ENCODE results near the gene GRK6.

The GRK6 gene

DNA sequence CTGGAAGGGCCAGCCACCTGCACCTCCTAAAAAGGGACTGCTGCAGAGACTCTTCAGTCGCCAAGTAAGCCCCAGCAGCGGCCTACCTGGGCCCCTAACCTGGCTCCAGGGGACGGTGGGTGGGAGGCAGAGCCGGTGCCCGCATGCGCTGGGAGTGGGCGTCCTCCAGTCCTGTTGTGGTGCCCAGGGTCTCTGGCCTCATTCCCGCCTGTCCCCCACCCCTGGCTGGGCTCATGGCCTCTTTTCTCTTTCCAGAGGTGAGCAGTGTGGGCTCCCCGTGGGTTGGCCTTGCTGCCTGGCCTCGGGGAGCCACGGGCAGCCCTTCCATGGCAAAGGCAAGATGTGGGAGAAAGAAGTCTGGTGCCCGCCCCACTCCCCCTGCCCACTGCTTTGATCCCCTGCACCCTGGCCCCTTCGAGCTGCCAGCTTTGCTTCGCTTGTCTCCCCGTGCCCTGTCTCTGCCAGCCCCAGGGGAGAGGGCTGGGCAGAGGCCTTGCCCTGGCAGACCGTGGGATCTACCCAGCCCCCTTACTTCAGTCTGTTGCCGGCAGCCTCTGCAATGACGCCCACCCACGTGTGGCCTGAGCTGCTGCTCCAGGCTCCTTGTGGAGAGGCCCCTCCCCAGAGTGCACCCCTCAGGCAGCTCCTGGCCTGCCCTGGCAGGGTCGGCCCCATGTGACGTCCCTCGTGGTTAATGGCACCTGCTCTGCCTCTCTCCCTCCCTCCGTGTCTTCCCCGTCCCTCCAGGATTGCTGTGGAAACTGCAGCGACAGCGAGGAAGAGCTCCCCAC is 14.7 kb downstream of the GRK6 start:
- no peak for DNase-seq

DNA sequence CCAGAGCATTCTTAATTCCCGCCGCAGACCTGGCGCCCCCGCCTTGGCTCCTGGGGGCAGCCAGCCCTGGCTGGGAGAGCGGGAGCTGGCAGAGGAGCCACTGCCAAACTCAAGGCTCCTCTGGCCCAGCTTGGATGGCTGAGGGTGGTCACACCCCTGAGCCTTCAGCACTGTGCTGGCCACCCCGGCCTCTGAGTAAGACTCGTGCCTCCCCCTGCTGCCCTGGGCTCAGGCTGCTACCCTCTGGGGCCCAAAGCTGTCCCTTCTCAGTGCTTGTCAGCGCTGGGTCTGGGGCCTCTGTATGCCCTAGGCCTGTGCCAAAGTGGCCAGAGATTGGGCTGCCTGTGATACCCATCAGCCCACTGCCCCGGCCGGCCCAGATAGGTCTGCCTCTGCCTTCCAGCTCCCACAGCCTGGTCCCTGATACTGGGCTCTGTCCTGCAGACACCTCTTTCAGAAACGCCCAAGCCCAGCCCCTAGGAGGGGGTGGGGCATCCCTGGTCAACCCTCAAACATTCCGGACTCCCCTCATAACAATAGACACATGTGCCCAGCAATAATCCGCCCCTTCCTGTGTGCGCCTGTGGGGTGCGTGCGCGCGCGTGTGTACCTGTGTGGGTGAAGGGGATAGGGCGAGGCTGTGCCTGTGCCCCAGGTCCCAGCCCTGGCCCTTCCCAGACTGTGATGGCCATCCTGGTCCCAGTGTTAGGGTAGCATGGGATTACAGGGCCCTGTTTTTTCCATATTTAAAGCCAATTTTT is 15.8 kb downstream of the GRK6 start:
- DNase-seq = no peak

DNA sequence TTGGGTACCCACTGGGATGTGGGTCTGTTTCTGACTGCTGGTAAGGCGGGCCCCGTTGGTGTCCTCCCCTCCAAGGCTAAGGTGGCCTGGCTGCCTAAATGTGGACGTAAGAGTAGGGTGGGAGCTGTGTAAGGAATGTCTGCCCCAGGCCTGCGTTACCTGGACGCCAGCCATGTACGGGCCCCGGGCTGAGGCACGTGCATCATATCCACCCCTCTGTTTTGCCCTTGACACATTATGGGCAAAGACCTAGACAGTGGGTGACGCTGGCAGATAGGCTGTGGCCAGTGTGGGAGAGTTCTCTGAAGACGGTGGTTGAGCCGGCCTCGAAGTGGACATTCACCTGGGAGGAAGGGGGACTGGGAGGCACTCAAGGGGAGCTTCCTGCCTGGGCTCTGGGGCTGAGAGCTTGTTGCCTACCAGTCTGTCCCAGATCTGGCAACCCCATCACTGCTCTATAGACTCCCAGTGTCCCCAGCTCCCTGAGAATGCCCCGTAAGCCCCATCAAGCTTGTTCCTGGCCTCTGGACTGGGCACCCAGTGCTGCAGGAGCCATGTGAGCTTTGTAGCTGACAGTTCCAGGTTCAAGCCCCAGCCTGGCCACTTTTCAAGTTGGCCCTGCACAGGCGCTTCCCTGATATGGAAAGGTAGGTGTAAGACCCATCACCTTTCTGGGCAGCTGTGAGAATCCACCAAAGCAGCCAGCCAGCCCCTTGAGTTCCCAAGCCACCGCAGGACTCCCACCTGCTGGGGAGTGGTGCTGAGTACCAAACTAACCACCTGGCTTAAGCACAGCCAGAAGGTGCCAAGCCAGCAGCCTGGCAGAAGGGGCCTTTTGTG is 16.9 kb downstream of the GRK6 start:
- no peak for DNase-seq

DNA sequence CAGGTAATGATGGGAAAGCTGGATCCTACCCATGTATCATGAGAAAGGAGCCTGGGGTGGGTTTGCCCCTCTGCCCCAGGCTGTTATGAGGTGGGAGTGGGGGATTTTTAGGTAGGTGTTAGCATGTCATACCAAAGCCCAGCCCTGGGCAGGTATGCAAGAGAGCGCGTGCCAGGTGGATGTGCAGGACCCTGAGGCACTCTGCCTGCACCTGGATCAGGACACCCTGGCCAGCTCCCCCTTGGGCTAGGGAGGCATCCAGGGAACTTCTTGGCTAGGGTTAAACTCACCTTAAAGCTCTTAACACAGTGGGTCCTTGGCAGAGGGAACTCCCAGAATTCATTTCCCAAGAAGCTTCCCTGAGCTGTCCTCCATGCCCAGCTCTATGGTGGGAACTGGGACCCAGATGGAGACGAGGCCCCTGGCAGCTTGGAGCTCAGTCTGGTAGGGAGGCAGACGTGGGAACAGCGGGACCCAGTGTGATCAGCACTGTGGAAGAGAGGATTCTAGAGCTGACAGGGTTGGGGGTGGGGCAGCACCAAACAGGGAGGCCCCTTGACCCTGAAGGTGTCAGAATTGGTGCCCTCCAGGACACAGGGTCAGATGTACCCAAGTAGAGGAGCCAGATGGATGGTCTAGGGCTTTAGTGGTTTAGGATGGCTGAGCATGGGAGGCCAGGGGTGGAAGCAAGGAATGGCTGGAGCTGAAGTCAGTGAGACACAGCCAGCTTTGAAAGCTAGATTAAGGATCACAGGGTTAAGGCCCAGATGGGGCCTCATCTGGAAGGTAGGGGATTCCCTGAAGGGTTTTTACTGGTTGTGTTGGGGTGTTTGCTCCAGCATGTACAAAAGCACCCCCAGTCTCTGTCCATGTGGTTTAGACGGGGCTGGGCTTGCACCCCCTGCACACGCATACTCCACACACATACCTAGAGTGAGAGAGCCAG is 17.9 kb downstream of the GRK6 start:
- DNase-seq = no peak

DNA sequence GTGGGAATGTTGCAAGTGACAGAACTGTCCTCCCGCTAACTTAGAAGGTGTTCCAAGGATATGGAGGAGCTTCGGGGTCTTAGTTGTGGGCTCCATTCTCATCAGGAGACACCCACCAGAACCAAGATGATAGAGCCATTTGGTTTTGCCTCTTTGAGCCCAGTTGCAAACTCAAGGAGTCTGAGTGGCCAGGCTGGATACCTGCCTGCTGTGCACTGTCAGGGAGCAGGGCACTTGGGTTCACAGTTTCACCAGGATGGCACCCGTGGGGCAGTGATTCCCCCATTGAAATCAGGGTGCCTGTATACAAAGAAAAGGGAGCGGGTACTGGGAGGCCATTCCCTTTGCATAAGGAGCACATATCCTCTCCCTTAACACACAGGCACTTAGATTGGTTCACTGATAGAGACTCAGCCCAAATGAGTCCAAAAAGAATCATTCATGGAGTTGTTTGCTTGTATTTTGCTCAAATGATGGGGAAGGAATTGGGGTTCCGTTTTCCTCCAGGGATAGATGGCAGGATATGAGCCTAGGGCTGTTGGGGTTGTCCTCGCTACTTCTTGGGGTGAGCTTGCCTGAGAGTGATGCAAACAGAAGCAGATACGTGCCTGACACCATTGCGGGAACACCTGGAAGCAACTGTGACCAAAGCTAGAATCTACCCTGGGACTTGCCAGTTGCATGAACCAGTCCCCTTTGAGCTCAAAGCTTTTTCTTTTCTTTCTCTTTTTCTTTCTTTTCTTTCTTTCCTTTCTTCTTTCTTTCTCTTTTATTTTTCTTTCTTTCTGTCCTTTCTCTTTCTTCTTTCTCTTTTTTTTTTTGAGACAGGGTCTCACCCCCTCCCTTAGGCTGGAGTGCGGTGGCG is 18.8 kb downstream of the GRK6 start:
- DNase-seq = no peak

DNA sequence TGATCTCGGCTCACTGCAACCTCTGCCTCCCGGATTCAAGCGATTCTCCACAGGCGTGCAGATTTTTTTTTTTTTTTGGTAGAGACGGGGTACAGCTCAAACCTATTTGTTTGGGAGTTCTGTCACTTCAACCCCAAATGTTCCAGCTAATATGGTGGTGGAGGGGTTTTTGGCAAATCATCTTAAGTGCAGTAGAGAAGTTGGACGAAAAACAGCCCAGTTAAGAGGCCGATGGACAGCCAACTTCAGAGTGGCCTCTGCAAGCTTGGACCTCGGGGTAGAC is 19.4 kb downstream of the GRK6 start:
- DNase-seq = no peak

DNA sequence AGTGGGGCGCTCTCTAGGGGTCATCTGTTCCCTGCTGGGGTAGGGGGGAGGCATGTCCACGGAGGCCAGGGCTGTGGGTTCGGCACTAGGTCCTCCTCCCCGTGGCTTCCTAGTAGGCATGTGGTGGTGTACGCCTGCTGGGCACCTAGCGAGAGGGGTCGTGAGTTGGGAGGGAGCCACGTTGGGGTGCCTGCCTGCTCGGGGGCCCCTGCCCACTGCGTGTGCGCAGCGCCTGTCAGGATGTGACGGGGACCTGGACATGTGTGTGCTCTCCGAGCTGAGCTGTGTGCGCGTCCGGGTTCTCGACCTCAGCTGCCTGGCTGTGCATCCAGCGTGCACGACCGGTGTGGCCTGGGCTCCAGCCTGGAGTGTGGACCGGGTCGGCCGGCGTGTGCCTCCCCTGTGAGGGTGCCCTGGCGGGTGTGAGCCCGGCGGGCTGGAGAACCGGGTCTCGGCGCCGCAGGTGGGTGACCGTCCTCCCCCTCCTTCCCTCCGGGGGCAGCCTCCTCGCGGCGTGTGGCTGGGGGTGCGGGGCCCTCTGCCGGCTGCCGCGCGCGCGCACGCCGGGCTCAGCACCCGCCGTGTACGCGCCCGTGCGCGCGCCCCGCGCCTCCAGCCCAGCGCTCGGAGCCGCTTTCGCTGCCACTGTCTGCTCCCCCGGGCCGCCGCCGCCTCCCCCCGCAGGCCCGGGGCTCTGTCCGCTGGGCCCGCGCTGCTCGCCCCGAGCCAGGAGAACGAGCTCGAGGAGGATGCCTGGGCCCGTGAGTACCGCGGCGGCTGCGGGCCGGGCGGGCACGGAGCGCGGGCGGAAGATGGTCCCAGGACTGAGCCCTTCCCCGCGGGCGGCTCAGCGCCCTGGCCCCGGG is 20.0 kb downstream of the GRK6 start, which contains the start of gene PRR7:
Gene PRR7, plus strand, starts transcription at position 615 of the 866 bp plus-strand sequence. CDS start 8,254 bp downstream, outside the sequence.
- DNase-seq = no peak

DNA sequence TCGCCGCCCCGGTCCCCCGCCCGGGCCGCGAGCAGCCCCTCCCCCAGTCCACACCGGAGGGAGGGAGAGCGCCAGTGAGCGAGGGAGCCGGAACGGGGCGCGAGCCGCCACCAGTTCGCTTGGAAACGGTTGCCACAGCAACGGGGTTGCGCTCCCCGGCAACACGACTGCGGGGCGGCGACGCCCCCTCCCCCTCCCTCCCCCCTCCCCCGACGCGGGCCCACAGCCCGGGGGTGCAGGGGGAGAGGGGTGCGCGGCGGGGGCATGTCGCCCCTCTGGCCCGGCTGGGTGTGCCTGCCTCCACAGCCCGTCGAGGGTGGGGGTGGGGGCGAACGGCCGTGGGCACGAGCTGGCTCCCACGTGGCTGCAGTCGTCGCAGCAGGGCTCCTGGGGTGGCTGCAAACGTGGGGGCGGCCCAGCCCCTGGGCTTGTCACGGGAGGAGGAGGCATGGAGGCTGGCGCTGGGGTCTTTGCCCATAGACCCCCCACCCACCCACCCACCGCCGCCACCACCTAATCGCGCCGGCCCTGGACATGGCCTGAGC is 20.7 kb downstream of the GRK6 start:
- DNase-seq = no peak

DNA sequence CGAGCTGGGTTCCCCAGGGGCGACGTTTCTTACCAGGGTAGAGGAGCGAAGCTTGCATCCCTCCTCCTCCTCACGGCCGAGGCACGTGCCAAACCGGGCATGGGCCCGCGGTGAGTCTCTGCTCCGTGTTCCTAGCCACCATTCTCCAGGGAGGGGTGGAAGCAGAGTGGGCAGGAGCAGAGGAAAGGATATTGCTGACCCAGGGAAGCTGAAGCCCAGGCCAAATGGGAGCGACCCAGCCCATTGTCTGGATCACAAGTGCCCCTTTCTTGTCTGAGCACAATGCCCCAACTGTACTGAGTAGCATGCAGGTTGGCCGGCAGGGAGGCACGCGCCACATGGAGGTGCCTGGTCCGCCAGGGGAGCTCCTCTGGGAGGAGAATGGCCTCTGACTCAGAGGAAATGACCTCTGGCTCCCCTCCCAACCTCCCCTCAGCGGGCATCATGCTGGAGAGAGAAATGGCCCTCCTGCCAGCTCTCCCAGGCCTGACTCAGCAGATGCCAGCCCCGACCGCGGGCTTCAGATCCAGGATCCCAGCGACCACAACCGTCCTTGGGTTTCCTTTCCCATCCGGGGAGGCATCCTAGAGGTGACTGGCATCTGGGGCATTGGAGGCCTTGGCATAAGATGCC is 21.3 kb downstream of the GRK6 start:
- no peak for DNase-seq

DNA sequence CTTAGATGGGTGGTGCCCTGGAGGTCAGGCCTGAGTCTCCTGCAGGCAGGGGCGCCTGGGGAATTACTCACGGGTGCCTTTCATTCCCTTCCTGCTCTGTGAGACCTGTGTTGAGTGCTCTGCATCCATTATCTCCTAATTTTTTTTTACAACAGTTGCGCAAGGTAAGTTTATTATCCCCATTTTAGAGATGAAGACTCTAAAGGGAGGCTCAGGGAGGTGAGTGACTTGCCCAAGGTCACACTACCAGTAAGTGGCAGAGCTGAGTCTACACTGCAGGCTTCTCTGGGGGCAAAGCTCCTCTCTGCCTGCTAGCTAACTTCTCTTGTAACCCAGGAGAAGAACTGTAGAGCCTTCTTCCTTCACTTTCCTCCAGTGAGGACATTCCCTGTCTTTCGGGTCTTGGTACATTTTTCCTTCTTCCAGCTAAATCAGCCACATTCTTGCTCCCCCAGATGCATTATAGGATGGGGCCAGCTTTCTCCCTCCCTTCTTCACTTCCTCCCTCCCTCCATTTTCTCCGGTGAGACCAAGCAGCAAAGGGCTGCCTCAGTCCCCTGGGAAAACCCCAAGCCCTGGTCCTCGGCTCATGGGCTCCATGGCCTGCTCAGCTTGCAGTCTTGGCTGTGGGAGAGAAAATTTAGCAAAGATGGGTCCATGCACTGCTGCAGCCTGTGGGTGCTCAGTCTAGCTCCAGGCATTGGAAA is 21.9 kb downstream of the GRK6 start:
- DNase-seq = no peak

DNA sequence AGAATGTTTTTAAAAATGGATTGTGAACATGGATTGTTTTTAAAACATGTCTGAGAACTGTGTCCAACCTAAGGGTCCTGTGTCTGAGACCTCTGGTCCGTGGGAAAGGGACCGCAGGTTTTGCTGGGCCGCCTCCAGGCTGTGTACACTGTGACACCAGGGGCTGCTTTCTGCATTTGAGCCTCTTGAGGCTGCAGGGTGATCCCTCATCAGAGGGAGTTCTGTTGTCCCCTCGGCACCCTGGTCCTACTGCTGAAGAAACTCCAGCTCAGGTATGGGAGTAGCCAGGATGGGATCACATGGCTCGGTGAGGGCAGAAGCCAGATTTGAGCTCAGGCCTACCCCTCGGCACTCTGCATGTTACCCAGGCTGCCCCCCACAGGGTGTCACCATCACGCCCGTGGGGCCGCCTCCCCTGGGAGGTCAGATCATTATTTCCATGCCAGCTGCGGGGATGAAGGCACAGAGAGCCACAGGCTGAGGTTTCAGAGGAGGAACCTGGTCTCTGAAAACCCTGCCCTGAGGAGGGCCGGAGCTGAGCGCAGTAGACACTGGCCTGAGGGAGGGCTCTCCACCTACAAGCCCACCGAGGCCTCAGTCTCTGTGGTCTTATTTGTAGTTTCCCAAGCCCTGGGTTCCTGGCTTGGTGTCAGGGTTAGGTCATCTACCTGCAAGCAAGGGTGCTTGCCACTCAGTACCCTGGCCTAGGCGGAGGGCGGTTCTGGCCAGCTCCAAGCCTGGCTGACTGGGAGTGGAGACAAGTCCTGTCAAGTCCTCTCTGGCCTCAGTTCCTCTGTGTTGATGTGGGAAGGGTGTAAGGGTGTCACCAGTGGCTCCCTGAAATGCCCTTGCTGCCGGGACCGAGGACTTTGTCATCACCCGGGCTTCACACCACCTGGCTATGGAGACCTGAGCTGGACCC is 22.9 kb downstream of the GRK6 start:
- no peak for DNase-seq

DNA sequence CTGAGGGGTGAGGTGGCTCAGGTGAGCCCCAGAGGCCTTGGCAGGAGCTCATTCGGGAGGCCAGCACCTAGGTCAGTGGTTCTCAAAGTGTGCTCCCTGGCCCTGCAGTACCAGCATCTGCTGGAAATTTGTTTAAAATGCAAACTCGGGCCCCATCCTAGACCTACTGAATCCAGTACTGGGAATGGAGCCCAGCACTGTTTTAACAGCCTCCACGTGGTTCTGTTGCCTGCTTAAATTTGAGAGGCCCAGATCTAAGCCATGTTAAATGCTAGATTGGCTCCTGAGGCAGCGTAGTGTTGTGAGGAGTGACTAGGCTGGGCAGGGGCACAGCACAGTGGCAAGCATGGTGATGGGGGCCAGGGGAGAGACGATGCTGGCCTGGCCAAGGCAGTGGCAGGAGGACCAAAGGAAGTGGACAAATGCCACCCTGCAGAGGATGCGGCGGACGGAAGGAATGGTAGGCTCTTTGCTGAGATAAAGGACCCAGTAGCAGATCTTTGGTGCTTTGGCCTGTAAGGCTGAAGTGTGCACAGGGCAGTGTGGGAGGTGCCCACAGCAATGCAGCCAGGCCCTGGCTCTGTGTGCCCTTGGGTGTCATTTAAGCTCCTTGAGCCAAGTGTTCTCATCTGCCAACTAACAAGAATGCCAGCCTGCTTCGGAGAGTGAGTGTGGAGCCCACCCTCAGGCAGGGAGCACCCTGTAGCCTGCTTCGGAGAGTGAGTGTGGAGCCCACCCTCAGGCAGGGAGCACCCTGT is 24.4 kb downstream of the GRK6 start:
- DNase-seq = no peak

DNA sequence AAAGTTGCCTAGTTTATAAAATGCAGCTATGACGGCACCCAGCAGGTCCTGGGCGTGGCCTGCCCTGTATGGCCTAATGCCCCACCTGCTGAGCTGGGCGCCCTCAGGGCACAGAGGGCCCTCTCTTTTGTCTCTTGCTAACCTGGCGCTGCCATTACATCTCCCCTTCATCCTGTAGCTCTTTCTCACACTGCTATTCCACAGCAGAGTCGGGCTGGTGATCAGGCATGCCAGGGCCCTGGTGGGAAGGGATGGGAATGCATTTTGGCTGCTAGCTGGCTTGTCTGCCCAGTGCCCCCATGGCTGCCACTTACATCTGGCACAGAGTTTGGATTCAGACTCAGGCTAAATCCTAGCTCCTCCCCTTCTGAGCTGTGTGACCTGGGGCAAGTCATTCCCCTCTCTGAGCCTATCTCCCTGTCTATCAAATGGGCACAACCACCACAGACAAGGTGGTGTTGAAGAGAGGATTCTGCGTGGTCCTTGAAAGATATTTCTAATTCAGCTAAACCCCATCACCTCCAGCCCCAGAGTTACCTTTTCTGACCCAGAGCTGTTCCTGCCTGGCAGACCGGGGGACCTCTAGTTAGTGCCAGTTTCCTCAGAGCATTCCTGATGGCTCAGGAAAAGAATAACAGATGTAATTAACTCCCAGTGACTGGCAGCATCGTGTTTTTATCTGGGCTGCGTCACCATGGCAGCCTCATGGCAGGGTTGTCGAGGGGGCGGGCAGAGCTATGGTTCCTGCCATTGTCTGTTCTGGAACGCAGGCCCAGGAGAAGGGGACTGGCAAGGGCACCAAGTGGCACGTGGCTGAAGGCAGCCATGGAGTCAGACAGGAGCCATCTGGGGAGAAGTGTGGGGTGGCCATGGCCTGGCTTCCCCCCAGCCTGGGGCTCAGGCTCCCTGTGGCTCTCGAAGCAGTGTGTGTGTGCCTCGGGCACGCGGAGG is 26.5 kb downstream of the GRK6 start:
- no peak for DNase-seq

DNA sequence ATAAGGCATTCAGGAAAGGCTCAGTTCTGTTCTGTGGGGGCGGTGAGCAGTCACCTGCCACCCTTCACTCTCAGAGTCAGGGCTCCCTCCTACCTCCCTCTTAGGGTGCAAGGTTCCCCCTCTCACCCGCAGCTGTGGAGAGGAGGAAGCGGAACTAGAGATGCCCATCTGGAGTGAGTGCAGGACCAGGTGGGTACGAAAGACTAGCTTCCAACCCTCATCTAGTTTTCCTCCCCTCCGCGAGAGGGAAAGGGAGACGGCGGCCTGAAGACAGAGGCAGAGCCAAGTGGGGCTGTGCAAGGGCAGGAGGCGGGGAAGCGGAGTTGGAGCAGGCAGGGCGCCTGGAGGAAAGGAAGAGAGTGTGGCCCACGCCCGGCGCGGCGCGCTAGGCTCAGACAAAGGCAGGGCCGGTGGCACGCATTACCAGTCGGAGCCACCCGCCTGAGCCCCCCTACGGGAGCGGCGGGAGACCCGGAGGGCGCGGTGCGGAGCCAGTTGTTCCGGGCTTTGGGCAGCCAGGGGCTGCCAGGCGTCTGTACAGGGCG is 27.4 kb downstream of the GRK6 start:
- no peak for DNase-seq

DNA sequence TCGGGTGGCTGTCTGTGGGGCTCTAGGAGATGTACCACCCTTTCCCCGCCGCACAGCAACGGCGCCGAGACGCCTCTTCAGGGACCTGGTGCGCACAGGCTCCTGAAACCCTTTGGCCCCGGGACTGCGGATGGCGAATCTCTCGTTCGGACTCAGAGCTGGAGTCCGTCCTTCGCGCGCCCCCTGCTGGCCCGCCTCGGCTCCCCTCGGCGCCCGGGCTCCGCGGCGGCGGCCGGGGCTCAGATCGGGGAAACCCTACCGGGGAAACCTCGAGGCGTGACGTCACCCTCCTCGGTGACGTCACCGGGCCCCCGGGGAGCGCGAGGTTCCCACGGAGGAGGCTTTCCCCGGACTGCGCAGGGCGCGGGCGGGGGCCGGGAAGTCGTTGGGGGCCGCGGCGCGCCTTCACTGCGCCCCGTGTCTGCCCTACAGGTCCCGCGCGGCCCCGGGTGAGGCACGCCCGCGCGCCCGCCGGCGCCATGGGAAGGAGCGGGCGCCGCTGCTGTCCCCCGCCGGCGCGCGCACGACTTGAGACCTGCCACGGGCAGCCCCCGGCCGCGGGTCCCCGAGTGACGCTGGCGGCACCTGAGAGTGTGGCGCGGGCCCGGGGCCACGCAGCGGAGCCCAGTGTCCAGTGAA is 28.0 kb downstream of the GRK6 start:
- DNase-seq = no peak
